Loucy (cell line): ENCODE results near the gene ABCF1.

ENCODE experiments used
- EZH2phosphoT487 ChIP-seq: fragments of 200-600 bp; IDR thresholded peaks from 2 replicates; pipeline ENCODE4 v1.6.1; 2018; ENCODE audit warnings: antibody characterized with exemption, mild to moderate bottlenecking, moderate library complexity, borderline replicate concordance
- TF ChIP-seq, protein P1 (sequence below): fragments of 200-600 bp; sonication (generic); conservative IDR thresholded peaks from 2 replicates; pipeline ENCODE4 v1.5.1; 2014; ENCODE audit warnings: mild to moderate bottlenecking, antibody characterized with exemption, low read length

DNA sequence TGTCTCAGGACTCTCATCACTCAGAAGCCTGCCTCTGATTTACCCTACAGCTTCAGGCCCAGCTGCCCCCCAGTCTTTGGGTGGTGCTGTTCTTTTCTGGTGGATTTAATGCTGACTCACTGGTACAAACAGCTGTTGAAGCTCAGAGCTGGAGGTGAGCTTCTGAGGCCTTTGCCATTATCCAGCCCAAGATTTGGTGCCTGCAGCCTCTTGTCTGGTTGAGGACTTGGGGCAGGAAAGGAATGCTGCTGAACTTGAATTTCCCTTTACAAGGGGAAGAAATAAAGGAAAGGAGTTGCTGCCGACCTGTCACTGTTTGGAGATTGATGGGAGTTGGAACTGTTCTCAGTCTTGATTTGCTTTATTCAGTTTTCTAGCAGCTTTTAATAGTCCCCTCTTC lies 19.8 kb downstream of the ABCF1 start:
- TF ChIP-seq, protein P1, sequence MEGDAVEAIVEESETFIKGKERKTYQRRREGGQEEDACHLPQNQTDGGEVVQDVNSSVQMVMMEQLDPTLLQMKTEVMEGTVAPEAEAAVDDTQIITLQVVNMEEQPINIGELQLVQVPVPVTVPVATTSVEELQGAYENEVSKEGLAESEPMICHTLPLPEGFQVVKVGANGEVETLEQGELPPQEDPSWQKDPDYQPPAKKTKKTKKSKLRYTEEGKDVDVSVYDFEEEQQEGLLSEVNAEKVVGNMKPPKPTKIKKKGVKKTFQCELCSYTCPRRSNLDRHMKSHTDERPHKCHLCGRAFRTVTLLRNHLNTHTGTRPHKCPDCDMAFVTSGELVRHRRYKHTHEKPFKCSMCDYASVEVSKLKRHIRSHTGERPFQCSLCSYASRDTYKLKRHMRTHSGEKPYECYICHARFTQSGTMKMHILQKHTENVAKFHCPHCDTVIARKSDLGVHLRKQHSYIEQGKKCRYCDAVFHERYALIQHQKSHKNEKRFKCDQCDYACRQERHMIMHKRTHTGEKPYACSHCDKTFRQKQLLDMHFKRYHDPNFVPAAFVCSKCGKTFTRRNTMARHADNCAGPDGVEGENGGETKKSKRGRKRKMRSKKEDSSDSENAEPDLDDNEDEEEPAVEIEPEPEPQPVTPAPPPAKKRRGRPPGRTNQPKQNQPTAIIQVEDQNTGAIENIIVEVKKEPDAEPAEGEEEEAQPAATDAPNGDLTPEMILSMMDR: no peak
- no peak for TF ChIP-seq EZH2phosphoT487
